A549 (cell line): ENCODE results near the gene F2RL2.

Experiments used
- BHLHE40 ChIP-seq: IDR thresholded peaks from 2 replicates; pipeline ENCODE4 v1.6.1; 2012; ENCODE audit warnings: low read depth, low read length, inconsistent platforms
- CBX2 ChIP-seq: fragments of 200-600 bp; sonication (generic); IDR thresholded peaks from 2 replicates; pipeline ENCODE4 v1.6.1; 2016; ENCODE audit warnings: low read depth, mild to moderate bottlenecking, borderline replicate concordance
- CTCF ChIP-seq: fragments of >200 bp; sonication (Bioruptor Twin); formaldehyde crosslinking; IDR thresholded peaks from 3 replicates; pipeline ENCODE4 v1.5.1; 2016
- POLR2A ChIP-seq: IDR thresholded peaks from 2 replicates; pipeline ENCODE4 v1.6.1; 2012; ENCODE audit warnings: mild to moderate bottlenecking, low read length
- RCOR1 ChIP-seq: fragments of 150-350 bp; IDR thresholded peaks from 2 replicates; pipeline ENCODE4 v1.6.1; 2014; ENCODE audit warnings: antibody characterized with exemption, low read length, low read depth
- REST ChIP-seq: fragments of 200-600 bp; sonication (generic); IDR thresholded peaks from 2 replicates; pipeline ENCODE4 v1.6.1; 2016; ENCODE audit warnings: antibody characterized with exemption, mild to moderate bottlenecking, moderate library complexity
- ZSCAN20 ChIP-seq: fragments of 250-450 bp; sonication (Bioruptor Pico); IDR thresholded peaks from 2 replicates; pipeline ENCODE4 v1.8.0; 2022; ENCODE audit warnings: mild to moderate bottlenecking, moderate library complexity

- no peak for TF ChIP-seq BHLHE40
- no peak for TF ChIP-seq CTCF
- TF ChIP-seq CBX2, result no peak
- TF ChIP-seq POLR2A, result no peak
- no peak for TF ChIP-seq ZSCAN20 (CRISPR knock-in tag)
- TF ChIP-seq REST, result no peak
- no peak for TF ChIP-seq RCOR1
These were observed 24.7 kb downstream of the F2RL2 start for GRCh38 chr5:76598531-76598930.
